Measurements from ENCODE around the gene ASCC3. TPM values are rescaled to one million over a fixed set of nuclear protein-coding genes. Genes with fewer than 3 reads are reported as not detected.
A peak's percentile ranks its signal among the peaks of the same experiment; 100 is the strongest.
"Not testable (repeated sequence)": the region's sequence is repeated elsewhere in the genome, so short reads cannot be mapped to it uniquely, and the experiment has no call there.

The ASCC3 gene
- total RNA-seq, 2 donors from 2014 or later = 61.7 to 81.6 TPM

- H3K36me3 Mint-ChIP-seq = peaks cover 50% of the 10 kb centered on the region
- H3K27me3 Mint-ChIP-seq; H3K9me3 Mint-ChIP-seq; ATAC-seq; H3K27ac Mint-ChIP-seq; H3K4me3 Mint-ChIP-seq; DNase-seq (ENCODE audit: low spot score); H3K4me1 Mint-ChIP-seq (ENCODE audit: low read depth in 2 of 2): not testable (repeated sequence)
These were observed 122.7 kb downstream of the ASCC3 start for GRCh38 chr6:100758386-100758785.

- Mint-ChIP-seq H3K4me3 (no peak overlapping the region), H3K36me3 (peaks cover 9% of the 10 kb centered on the region), H3K27ac (no peak overlapping the region), H3K27me3 (no peaks in the 10 kb centered on the region), H3K4me1 (ENCODE audit: low read depth in 2 of 2) (no peaks in the 10 kb centered on the region), H3K9me3 (no peaks in the 10 kb centered on the region)
- ATAC-seq (no peak), DNase-seq (ENCODE audit: low spot score) (no peak)
These were observed 127.7 kb downstream of the ASCC3 start for GRCh38 chr6:100753421-100753820.

GRCh38 chr6:100751590-100751989 lies 129.5 kb downstream of the ASCC3 start:
- no peaks in the 10 kb centered on the region for H3K27me3 Mint-ChIP-seq
- no peak for ATAC-seq
- H3K36me3 Mint-ChIP-seq = peaks cover 14% of the 10 kb centered on the region
- no peaks in the 10 kb centered on the region for H3K4me1 Mint-ChIP-seq (ENCODE audit: low read depth in 2 of 2)
- H3K4me3 Mint-ChIP-seq = no peak overlapping the region
- H3K27ac Mint-ChIP-seq = no peak overlapping the region
- no peaks in the 10 kb centered on the region for H3K9me3 Mint-ChIP-seq
- no peak for DNase-seq (ENCODE audit: low spot score)

GRCh38 chr6:100745419-100746041 lies 135.6 kb downstream of the ASCC3 start:
- no peaks in the 10 kb centered on the region for H3K27me3 Mint-ChIP-seq
- no peak for ATAC-seq
- no peak for DNase-seq (ENCODE audit: low spot score)
- no peak overlapping the region for H3K27ac Mint-ChIP-seq
- H3K9me3 Mint-ChIP-seq = peaks cover 9% of the 10 kb centered on the region
- peaks cover 8 to 11% of the 10 kb centered on the region in 2 donors for H3K4me1 Mint-ChIP-seq (ENCODE audit: low read depth in 2 of 2)
- no peak overlapping the region for H3K4me3 Mint-ChIP-seq
- H3K36me3 Mint-ChIP-seq = peaks cover 27% of the 10 kb centered on the region

- Mint-ChIP-seq H3K9me3 (peaks cover 12% of the 10 kb centered on the region), H3K27ac (no peak overlapping the region), H3K4me3 (no peak overlapping the region), H3K4me1 (ENCODE audit: low read depth in 2 of 2) (peaks cover 34 to 40% of the 10 kb centered on the region in 2 donors), H3K27me3 (no peaks in the 10 kb centered on the region), H3K36me3 (peaks cover 30% of the 10 kb centered on the region)
- ATAC-seq (no peak), DNase-seq (ENCODE audit: low spot score) (no peak)
These were observed 140.7 kb downstream of the ASCC3 start for GRCh38 chr6:100740439-100740838.

- peaks cover 24% of the 10 kb centered on the region for H3K36me3 Mint-ChIP-seq
- not testable (repeated sequence) for H3K27me3 Mint-ChIP-seq; ATAC-seq; H3K27ac Mint-ChIP-seq; DNase-seq (ENCODE audit: low spot score); H3K4me3 Mint-ChIP-seq
- peaks cover 12% of the 10 kb centered on the region for H3K9me3 Mint-ChIP-seq
- H3K4me1 Mint-ChIP-seq (ENCODE audit: low read depth in 2 of 2) = peaks cover 34 to 47% of the 10 kb centered on the region in 2 donors
These were observed 143.4 kb downstream of the ASCC3 start for GRCh38 chr6:100737720-100738119.

- no peak for DNase-seq (ENCODE audit: low spot score)
- no peak for ATAC-seq
- Mint-ChIP-seq H3K27me3 (no peaks in the 10 kb centered on the region), H3K36me3 (peaks cover 5% of the 10 kb centered on the region), H3K4me1 (ENCODE audit: low read depth in 2 of 2) (peaks cover 0 to 7% of the 10 kb centered on the region in 2 donors), H3K27ac (no peak overlapping the region), H3K4me3 (no peak overlapping the region), H3K9me3 (no peaks in the 10 kb centered on the region)
These were observed 149.7 kb downstream of the ASCC3 start for GRCh38 chr6:100731411-100731810.

GRCh38 chr6:100730001-100730980 lies 150.8 kb downstream of the ASCC3 start:
- Mint-ChIP-seq H3K36me3 (peaks cover 5% of the 10 kb centered on the region), H3K27ac (no peak overlapping the region), H3K4me3 (no peak overlapping the region), H3K27me3 (no peaks in the 10 kb centered on the region), H3K4me1 (ENCODE audit: low read depth in 2 of 2) (peaks cover 0 to 7% of the 10 kb centered on the region in 2 donors), H3K9me3 (no peaks in the 10 kb centered on the region)
- no peak for DNase-seq (ENCODE audit: low spot score)
- no peak for ATAC-seq

GRCh38 chr6:100726666-100727065 lies 154.5 kb downstream of the ASCC3 start:
- no peaks in the 10 kb centered on the region for H3K27me3 Mint-ChIP-seq
- no peak overlapping the region for H3K27ac Mint-ChIP-seq
- no peak for ATAC-seq
- no peaks in the 10 kb centered on the region for H3K9me3 Mint-ChIP-seq
- H3K4me1 Mint-ChIP-seq (ENCODE audit: low read depth in 2 of 2) = peaks cover 0 to 5% of the 10 kb centered on the region in 2 donors
- no peak for DNase-seq (ENCODE audit: low spot score)
- H3K36me3 Mint-ChIP-seq = peaks cover 9% of the 10 kb centered on the region
- H3K4me3 Mint-ChIP-seq = no peak overlapping the region

GRCh38 chr6:100724696-100725095 lies 156.4 kb downstream of the ASCC3 start:
- Mint-ChIP-seq H3K36me3 (peaks cover 9% of the 10 kb centered on the region), H3K27ac (no peak overlapping the region), H3K9me3 (no peaks in the 10 kb centered on the region), H3K4me3 (no peak overlapping the region), H3K27me3 (no peaks in the 10 kb centered on the region), H3K4me1 (ENCODE audit: low read depth in 2 of 2) (peaks cover 8 to 14% of the 10 kb centered on the region in 2 donors)
- ATAC-seq = no peak
- DNase-seq (ENCODE audit: low spot score) = no peak

GRCh38 chr6:100724222-100724621 lies 156.9 kb downstream of the ASCC3 start:
- Mint-ChIP-seq H3K27ac (no peak overlapping the region), H3K36me3 (peaks cover 9% of the 10 kb centered on the region), H3K4me1 (ENCODE audit: low read depth in 2 of 2) (peaks cover 8 to 16% of the 10 kb centered on the region in 2 donors), H3K27me3 (no peaks in the 10 kb centered on the region), H3K9me3 (no peaks in the 10 kb centered on the region), H3K4me3 (no peak overlapping the region)
- ATAC-seq = no peak
- no peak for DNase-seq (ENCODE audit: low spot score)

GRCh38 chr6:100721256-100721655 lies 159.9 kb downstream of the ASCC3 start:
- no peak overlapping the region for H3K4me3 Mint-ChIP-seq
- no peaks in the 10 kb centered on the region for H3K27me3 Mint-ChIP-seq
- H3K9me3 Mint-ChIP-seq = no peaks in the 10 kb centered on the region
- DNase-seq (ENCODE audit: low spot score) (no peak), ATAC-seq (no peak)
- no peak overlapping the region for H3K27ac Mint-ChIP-seq
- H3K36me3 Mint-ChIP-seq = peaks cover 4% of the 10 kb centered on the region
- H3K4me1 Mint-ChIP-seq (ENCODE audit: low read depth in 2 of 2) = peaks cover 8 to 16% of the 10 kb centered on the region in 2 donors

GRCh38 chr6:100719883-100720682 lies 161.0 kb downstream of the ASCC3 start:
- H3K36me3 Mint-ChIP-seq = peaks cover 4% of the 10 kb centered on the region
- H3K4me1 Mint-ChIP-seq (ENCODE audit: low read depth in 2 of 2) = peaks cover 8 to 16% of the 10 kb centered on the region in 2 donors
- ATAC-seq = no peak
- peak overlapping the region in 1 of 2 donors; percentile 8 for H3K27ac Mint-ChIP-seq
- H3K27me3 Mint-ChIP-seq = no peaks in the 10 kb centered on the region
- DNase-seq (ENCODE audit: low spot score) = no peak
- H3K9me3 Mint-ChIP-seq = no peaks in the 10 kb centered on the region
- H3K4me3 Mint-ChIP-seq = peak overlapping the region; percentile 43
